GM19324 (cell line): ENCODE results near the gene MIA3.

Experiments
- ATAC-seq: cut with Tn5 transposase; IDR thresholded peaks from one replicate; pipeline ENCODE4 v1.9.1; 2021; ENCODE audit warnings: mild to moderate bottlenecking, moderate library complexity; ENCODE audit not compliant: unreplicated experiment, low FRiP score

MIA3 gene

GRCh38 chr1:222713091-222713961, 95.4 kb downstream of the MIA3 start:
- ATAC-seq, result peak; percentile 79

- ATAC-seq, result no peak
Measured at GRCh38 chr1:222716393-222716792, 98.5 kb downstream of the MIA3 start.
